Breast epithelium (tissue), 3 donors: ENCODE data around the gene WWC2.

Experiments used
- POLR2A ChIP-seq: fragments of 450-650 bp; IDR thresholded peaks from one replicate; pipeline ENCODE4 v1.6.1; 2016; ENCODE audit warnings: antibody characterized with exemption, mild to moderate bottlenecking, moderate library complexity
- TF ChIP-seq, protein P1 (sequence below), 3 donors: fragments of 450-650 bp; IDR thresholded peaks; one replicate each; pipeline ENCODE4 v1.5.1; 2016 to 2017; ENCODE audit warnings: antibody characterized with exemption in 3 of 3, mild to moderate bottlenecking in 3 of 3, moderate library complexity in 3 of 3

DNA sequence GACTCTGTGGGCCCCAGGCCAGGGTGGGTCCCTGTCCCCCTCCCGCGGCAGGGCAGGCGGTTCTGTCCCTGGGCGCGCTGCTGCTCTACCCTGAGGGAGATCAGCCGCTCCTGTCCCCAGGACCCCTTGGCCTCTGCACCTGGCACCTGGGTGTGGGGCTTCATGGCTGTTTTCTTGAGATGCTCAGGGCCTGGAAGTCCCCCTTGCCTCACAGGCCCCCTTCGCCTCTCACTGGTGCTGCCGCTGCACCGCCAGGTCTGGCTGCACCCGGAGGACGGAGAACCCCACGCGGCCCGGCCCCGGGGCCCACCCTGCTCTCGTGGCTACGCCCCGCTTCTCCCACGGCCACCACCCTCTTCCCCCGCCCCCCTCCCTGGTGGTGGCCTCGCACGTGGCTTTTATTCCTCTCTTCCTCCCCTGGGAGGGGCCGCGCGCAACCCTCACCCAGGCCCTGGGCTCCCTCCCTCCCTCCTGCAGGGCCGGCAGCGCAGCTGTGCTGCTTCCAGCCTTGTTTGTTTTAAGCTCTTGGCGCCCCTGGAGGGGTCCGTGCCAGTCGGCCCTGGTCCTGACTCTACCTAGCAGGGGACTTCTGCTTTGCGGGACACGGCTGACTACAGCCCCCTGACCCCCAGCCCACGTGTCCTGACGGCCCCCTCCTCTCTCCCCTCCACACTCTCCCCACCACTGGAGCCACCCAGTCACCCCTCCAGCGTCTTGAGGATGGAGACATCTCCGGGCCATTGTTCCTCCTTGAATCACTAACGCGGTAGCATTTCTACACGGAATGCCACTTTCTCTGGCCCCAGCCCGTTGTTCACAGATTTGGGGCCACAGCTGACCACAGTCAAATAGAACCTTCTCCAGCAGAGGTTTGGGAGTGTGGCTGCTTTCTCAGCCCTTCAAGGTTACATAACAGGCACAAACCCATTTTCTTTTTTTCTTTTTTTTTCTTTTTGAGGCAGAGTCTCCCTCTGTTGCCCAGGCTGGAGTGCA is 243.8 kb downstream of the WWC2 start:
- TF ChIP-seq, protein P1, sequence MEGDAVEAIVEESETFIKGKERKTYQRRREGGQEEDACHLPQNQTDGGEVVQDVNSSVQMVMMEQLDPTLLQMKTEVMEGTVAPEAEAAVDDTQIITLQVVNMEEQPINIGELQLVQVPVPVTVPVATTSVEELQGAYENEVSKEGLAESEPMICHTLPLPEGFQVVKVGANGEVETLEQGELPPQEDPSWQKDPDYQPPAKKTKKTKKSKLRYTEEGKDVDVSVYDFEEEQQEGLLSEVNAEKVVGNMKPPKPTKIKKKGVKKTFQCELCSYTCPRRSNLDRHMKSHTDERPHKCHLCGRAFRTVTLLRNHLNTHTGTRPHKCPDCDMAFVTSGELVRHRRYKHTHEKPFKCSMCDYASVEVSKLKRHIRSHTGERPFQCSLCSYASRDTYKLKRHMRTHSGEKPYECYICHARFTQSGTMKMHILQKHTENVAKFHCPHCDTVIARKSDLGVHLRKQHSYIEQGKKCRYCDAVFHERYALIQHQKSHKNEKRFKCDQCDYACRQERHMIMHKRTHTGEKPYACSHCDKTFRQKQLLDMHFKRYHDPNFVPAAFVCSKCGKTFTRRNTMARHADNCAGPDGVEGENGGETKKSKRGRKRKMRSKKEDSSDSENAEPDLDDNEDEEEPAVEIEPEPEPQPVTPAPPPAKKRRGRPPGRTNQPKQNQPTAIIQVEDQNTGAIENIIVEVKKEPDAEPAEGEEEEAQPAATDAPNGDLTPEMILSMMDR (IDR thresholded peaks at IDR 0.05), result no peak
- no peak for TF ChIP-seq POLR2A
